BLaER1 treated with 17β-estradiol and CSF1 and Interleukin-3, amounts not matched to agents 10 nM and 100 nM (cell line): ENCODE measurements around the gene GOLGA6L2.
"Not testable (repeated sequence)": the region's sequence is repeated elsewhere in the genome, so short reads cannot be mapped to it uniquely, and the experiment has no call there.

Experiments used
- H3K27ac ChIP-seq, 11 experiments: shearing (Covaris generic); formaldehyde crosslinking; 2 replicates each; pipeline ENCODE4 v1.8.1; 2022
- H3K27me3 ChIP-seq, 11 experiments: shearing (Covaris generic); formaldehyde crosslinking; 2 replicates each; pipeline ENCODE4 v1.8.1; 2022
- H3K36me3 ChIP-seq, 11 experiments: shearing (Covaris generic); formaldehyde crosslinking; 2 replicates each; pipeline ENCODE4 v1.8.1; 2022
- H3K4me1 ChIP-seq, 10 experiments: shearing (Covaris generic); formaldehyde crosslinking; 2 replicates each; pipeline ENCODE4 v1.8.1; 2022
- H3K4me2 ChIP-seq, 11 experiments: shearing (Covaris generic); formaldehyde crosslinking; 2 replicates each; pipeline ENCODE4 v1.8.1; 2022
- H3K4me3 ChIP-seq, 10 experiments: shearing (Covaris generic); formaldehyde crosslinking; 2 replicates each; pipeline ENCODE4 v1.8.1; 2022
- H3K9ac ChIP-seq, 11 experiments: shearing (Covaris generic); formaldehyde crosslinking; 2 replicates each; pipeline ENCODE4 v1.8.1; 2022
- H3K9me3 ChIP-seq, 11 experiments: shearing (Covaris generic); formaldehyde crosslinking; replicated peaks in 1 of 11; 2 replicates each; pipeline ENCODE4 v1.8.1; 2022
- H4K20me1 ChIP-seq, 11 experiments: shearing (Covaris generic); formaldehyde crosslinking; 2 replicates each; pipeline ENCODE4 v1.8.1; 2022
- Cebpa-rat ChIP-seq, 11 experiments: shearing (Covaris generic); IDR thresholded peaks; 2 replicates each; pipeline ENCODE4 v1.8.1; 2022

The GOLGA6L2 gene

GRCh38 chr15:23437146-23437545, 9.9 kb downstream of the GOLGA6L2 start:
- Histone ChIP-seq H3K4me1 (peaks cover 0 to 15% (median 2%) of the 10 kb centered on the region in 10 experiments; a peak in 7 of 20 replicates), H3K4me2 (0 out of 22 replicates have a peak overlapping the region, but pooled peaks of 1 of the 11 experiments have one; percentile 7), H4K20me1 (no peaks in the 10 kb centered on the region), H3K36me3 (no peaks in the 10 kb centered on the region), H3K27me3 (peaks cover 9 to 18% (median 14%) of the 10 kb centered on the region in 11 experiments; a peak in 21 of 22 replicates), H3K9me3 (no peaks in the 10 kb centered on the region), H3K4me3 (no peak overlapping the region), H3K9ac (no peak overlapping the region), H3K27ac (no peak overlapping the region)
- TF ChIP-seq Cebpa-rat (IDR thresholded peaks at IDR 0.05): no peak

DNA sequence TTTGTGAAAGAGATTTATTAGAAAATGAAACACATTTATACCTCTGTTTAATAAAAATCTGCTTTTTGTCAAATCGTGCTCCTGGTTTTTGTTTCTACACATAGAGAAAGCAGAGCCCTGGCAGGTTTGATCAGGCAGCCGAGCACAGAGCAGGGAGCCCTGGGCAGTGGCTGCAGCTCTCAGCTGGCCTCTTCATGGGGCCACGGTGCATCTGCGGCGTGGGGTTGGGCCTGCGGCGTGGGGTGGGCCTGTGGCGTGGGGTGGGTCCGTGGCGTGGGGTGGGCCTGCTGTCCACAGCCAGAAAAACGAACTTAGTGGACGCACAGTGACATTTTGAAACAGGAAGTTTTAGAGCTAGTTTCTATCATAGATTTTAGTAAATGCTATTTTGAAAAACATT, 10.6 kb downstream of the GOLGA6L2 start:
- no peaks in the 10 kb centered on the region for H3K36me3 ChIP-seq
- no peaks in the 10 kb centered on the region for H4K20me1 ChIP-seq
- no peak overlapping the region for H3K4me2 ChIP-seq
- no peaks in the 10 kb centered on the region for H3K9me3 ChIP-seq
- H3K27ac ChIP-seq: no peak overlapping the region
- H3K4me1 ChIP-seq: peaks cover 0 to 15% (median 2%) of the 10 kb centered on the region in 10 experiments; a peak in 7 of 20 replicates
- peaks cover 9 to 13% (median 13%) of the 10 kb centered on the region in 11 experiments; a peak in 21 of 22 replicates for H3K27me3 ChIP-seq
- TF ChIP-seq Cebpa-rat (IDR thresholded peaks at IDR 0.05): no peak
- H3K9ac ChIP-seq: no peak overlapping the region
- H3K4me3 ChIP-seq: no peak overlapping the region

DNA sequence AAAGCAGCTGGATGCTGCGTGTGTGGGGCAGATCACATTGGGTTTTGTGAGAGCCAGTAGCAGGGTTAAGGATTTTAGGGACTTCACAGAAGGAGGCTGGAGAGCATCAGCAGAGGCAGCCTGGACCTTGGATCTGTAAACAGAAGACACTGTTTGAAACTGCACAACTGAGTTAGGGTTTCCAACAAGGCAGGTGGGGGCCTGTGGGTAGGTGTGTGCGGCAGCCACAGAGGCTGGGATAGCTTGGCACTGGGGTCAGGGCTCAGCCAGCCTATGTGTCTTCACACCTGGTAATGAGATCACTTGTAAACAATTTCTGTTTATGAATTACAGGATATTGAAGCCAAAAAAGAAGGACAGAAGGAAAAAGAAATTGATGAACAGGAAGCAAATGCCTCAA, 12.3 kb downstream of the GOLGA6L2 start:
- H3K4me2 ChIP-seq, H4K20me1 ChIP-seq, H3K9me3 ChIP-seq, H3K27me3 ChIP-seq, H3K4me3 ChIP-seq, H3K9ac ChIP-seq, H3K36me3 ChIP-seq, H3K27ac ChIP-seq: not testable (repeated sequence)
- peaks cover 0 to 15% (median 2%) of the 10 kb centered on the region in 10 experiments; a peak in 7 of 20 replicates for H3K4me1 ChIP-seq

GRCh38 chr15:23425327-23425726, 21.7 kb downstream of the GOLGA6L2 start:
- not testable (repeated sequence) for H3K4me2 ChIP-seq, H4K20me1 ChIP-seq, H3K27ac ChIP-seq, H3K9me3 ChIP-seq, H3K9ac ChIP-seq, H3K4me3 ChIP-seq, H3K27me3 ChIP-seq, H3K36me3 ChIP-seq
- H3K4me1 ChIP-seq: peaks cover 23 to 35% (median 28%) of the 10 kb centered on the region in 10 experiments

GRCh38 chr15:23424111-23424904, 22.7 kb downstream of the GOLGA6L2 start:
- Histone ChIP-seq H3K27ac (no peak overlapping the region), H3K4me3 (no peak overlapping the region), H3K27me3 (no peaks in the 10 kb centered on the region), H3K9ac (no peak overlapping the region), H3K36me3 (no peaks in the 10 kb centered on the region), H3K4me2 (no peak overlapping the region), H4K20me1 (no peaks in the 10 kb centered on the region; a peak in 1 of 22 replicates), H3K9me3 (no peaks in the 10 kb centered on the region), H3K4me1 (peaks cover 23 to 35% (median 28%) of the 10 kb centered on the region in 10 experiments)
- no peak for TF ChIP-seq Cebpa-rat (IDR thresholded peaks at IDR 0.05)

GRCh38 chr15:23422946-23423708, 23.9 kb downstream of the GOLGA6L2 start:
- TF ChIP-seq Cebpa-rat (IDR thresholded peaks at IDR 0.05): no peak
- Histone ChIP-seq H3K4me1 (peaks cover 23 to 35% (median 28%) of the 10 kb centered on the region in 10 experiments), H3K9ac (no peak overlapping the region), H3K27me3 (no peaks in the 10 kb centered on the region), H3K4me2 (peak overlapping the region; percentile 33 to 73 (median 46); a peak in 20 of 22 replicates), H3K27ac (peak overlapping the region in 1 of 11 experiments; percentile 18; a peak in 3 of 22 replicates), H3K36me3 (no peaks in the 10 kb centered on the region), H4K20me1 (no peaks in the 10 kb centered on the region; a peak in 1 of 22 replicates), H3K4me3 (no peak overlapping the region), H3K9me3 (no peaks in the 10 kb centered on the region)

DNA sequence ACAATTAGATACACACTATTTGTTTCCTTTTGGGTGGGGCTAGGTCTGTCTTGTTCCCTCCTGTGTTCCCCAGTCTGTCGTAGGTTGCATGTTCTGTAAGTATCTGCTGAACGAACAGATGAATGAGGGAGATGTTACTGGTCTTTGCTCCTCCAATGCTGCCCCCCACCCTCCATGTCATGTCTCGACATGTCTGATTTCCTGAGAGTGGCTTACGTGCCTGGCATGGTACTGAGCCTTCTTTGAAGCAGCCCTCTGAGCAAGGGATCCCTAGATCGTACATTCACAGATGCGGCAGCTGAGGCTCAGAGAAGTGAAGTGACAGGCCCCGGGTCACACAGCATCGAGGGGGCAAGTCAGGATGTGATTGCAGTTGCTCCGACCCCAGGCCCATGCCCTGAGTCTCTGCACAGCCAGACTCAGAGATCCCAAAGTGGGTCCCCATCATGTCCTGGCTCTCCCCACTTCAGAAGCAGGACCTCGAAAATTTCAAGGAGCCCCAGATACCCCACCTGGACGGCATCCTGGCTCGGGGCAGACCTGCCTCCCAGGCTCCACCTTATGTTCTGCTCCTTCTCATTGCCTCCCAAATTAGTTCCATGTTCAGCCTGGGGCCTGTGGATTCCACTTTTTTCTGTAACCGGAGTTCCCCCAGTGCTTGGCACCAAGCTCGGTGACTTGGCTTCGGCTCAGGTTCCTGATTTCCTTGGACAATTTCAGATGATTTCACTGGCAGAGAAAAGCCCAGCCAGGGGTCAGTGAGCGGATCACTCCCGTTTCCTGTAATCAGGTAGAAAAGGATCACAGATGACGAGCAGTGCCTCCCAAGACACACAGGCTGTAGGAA, 24.7 kb downstream of the GOLGA6L2 start:
- Histone ChIP-seq H3K27me3 (no peaks in the 10 kb centered on the region), H3K4me2 (peak overlapping the region; percentile 33 to 73 (median 46)), H3K27ac (peak overlapping the region in 1 of 11 experiments; percentile 18; a peak in 3 of 22 replicates), H3K36me3 (no peaks in the 10 kb centered on the region), H3K4me1 (peaks cover 23 to 35% (median 28%) of the 10 kb centered on the region in 10 experiments), H3K9ac (no peak overlapping the region), H4K20me1 (no peaks in the 10 kb centered on the region; a peak in 1 of 22 replicates), H3K9me3 (no peaks in the 10 kb centered on the region), H3K4me3 (no peak overlapping the region)
- no peak for TF ChIP-seq Cebpa-rat (IDR thresholded peaks at IDR 0.05)

DNA sequence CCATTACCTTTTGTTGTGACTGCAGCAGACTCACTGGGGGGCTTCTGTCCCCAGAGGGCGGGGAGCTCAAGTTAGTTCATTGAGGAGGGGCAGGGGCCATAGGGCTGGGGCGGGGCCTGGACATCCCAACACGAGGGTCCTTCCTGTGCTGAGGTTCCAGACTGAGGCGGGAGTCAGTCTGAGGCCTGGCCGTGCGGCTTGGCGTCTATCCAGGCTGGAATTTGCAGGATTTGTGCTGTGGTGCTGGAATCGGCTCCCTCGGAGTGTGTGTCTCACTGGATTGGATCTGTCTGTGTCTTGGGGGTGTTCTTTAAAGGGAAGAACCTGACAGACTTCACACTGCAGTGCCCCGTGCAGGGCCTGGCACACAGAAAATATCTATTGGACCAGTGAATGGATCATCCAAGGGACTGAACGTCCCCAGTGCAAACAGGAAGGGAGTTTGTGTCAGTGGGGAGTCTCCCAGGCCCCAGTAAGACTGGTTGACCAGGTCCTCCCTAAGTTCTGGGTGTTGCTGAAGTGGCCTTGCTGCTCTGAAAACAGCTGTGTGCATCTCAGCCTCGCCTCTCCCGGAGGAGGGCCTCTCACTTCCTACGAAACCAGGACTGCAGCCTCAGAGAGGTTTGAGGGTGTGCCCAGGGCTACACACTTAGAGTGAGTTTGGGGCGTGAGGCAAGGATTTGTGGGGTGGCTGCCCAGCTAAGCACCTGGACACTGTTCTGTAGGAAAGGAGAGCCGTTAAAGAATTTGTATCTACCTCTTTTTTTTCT, 26.1 kb downstream of the GOLGA6L2 start:
- Histone ChIP-seq H3K36me3 (no peaks in the 10 kb centered on the region), H3K9me3 (peaks cover 0 to 9% (median 0%) of the 10 kb centered on the region in 11 experiments; a peak in 3 of 22 replicates), H3K4me3 (no peak overlapping the region), H4K20me1 (no peaks in the 10 kb centered on the region; a peak in 1 of 22 replicates), H3K4me2 (peak overlapping the region; percentile 7 to 71 (median 46)), H3K4me1 (peaks cover 23 to 35% (median 28%) of the 10 kb centered on the region in 10 experiments), H3K9ac (peak overlapping the region in 3 of 11 experiments; percentile 20 to 42 (median 31); a peak in 2 of 22 replicates), H3K27ac (no peak overlapping the region), H3K27me3 (no peaks in the 10 kb centered on the region)
- TF ChIP-seq Cebpa-rat (IDR thresholded peaks at IDR 0.05): no peak
